GM13976 (cell line): ENCODE data around the gene TMPRSS4.

Experiments used
- DNase-seq: peaks from one replicate; pipeline ENCODE4 v3.0.0; 2012; ENCODE audit warnings: low spot score
- CTCF ChIP-seq: IDR thresholded peaks from 2 replicates; pipeline ENCODE4 v1.5.1; 2012; ENCODE audit warnings: borderline replicate concordance, mild to moderate bottlenecking; ENCODE audit not compliant: insufficient read depth; ENCODE audit errors: extremely low read depth, missing control alignments, control extremely low read depth
- in situ Hi-C: fragments of 300-500 bp; cut with MboI; formaldehyde crosslinking; loops from one replicate; pipeline ENCODE4 v1.12.0; 2022; ENCODE audit warnings: low sequenced_read_pairs, mixed read lengths, inconsistent platforms; ENCODE audit not compliant: unreplicated experiment

Gene TMPRSS4

DNA sequence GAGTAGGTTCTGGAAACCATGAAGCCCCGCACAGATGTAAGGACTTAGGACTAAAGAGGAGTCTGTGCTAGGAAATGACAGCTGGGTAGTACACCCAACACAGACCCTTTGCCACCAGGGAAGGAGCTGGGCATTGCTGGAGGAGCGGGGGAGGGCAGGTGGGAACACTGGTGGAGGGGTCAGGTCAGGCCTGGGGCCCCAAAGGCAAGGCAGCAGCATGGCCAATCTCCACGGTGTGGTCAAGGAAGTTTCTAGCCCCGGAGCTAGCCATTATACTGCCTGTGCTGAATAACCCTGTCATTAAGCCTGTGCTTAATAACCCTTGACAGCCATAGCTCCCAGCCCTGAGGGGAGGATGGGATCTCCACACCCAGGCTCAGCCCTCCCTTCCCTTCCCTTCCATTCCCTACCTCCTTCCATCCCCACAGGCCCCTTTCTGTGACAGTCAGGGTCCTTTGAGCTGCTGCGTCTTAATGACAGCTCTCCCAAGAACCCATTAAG is 2.1 kb downstream of the TMPRSS4 start:
- in situ Hi-C loops: no loop called here
- no peak for DNase-seq
- TF ChIP-seq CTCF: no peak

GRCh38 chr11:118079491-118079890 is 2.6 kb downstream of the TMPRSS4 start:
- no peak for TF ChIP-seq CTCF
- in situ Hi-C loops: no loop called here
- DNase-seq: no peak

- no peak for TF ChIP-seq CTCF
- DNase-seq: no peak
- in situ Hi-C loops: no loop called here
These were observed 3.4 kb downstream of the TMPRSS4 start for GRCh38 chr11:118080296-118080695.

GRCh38 chr11:118081241-118081958 is 4.5 kb downstream of the TMPRSS4 start:
- no peak for DNase-seq
- in situ Hi-C loops: no loop called here
- no peak for TF ChIP-seq CTCF

DNA sequence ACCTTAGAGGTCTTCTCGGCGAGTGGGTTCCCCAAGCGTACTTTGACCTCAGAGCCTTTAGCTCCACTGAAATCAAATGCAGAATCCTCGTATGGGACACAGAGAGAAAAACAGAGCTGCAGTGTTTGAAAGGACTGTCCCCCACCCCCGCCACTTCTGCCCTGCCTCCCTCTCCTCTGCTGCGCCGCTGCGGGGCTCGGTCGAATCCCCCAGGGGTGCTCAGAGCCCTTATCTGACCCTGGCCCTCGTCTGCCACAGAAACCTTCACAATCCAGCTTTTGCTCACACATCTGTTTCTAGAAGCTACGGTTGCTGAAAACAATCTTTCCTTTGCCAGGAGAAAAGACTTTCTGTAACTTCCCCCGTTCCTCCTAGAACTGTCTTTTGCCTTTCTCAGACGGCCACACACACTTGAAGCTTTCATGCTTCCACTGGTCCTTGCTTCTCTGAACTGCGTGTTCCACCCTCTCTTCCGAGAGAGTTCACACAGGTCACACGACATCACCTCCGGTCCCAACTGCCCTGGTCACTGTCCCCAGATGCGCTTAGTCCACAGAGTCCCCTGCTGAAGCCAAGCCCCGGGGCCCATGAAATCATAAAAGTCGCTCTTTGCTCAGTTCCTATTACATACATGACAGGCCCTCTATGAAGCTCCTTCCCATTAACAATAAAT is 6.1 kb downstream of the TMPRSS4 start:
- TF ChIP-seq CTCF: no peak
- DNase-seq: no peak
- in situ Hi-C loops: no loop called here

DNA sequence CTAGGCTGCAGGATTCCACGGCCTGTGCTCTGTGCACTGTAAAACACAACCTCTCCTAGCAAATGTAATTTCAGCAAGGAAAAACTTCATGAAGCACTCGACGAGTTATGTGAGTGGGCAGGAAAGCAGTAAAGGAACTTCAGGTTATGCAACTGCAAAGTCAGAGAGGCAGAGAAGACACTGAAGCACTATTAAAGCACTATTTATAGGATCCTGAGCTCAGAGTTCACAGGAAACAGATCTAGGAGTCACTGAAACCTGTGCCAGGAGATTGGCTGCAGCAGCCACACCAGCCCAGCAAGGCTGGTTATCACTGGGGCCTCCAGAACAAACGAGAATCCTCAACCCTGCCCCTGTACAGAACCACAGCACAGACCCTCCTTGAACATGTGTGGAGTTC is 7.4 kb downstream of the TMPRSS4 start:
- TF ChIP-seq CTCF: no peak
- in situ Hi-C loops: no loop called here
- DNase-seq: no peak
